ENCODE measurements around the gene MEPCE.

Gene MEPCE

GRCh38 chr7:100464791-100465190 is 35.2 kb downstream of the MEPCE start:
- DNase-seq (ENCODE audit: low read depth): no peak

- no peak for DNase-seq (ENCODE audit: low read depth)
Observed at GRCh38 chr7:100465299-100465698, 35.7 kb downstream of the MEPCE start.

GRCh38 chr7:100465702-100466311 is 36.2 kb downstream of the MEPCE start:
- DNase-seq (ENCODE audit: low read depth): no peak

GRCh38 chr7:100466653-100467605 is 37.3 kb downstream of the MEPCE start:
- no peak for DNase-seq (ENCODE audit: low read depth)

- DNase-seq (ENCODE audit: low read depth): no peak
Observed at GRCh38 chr7:100467638-100468373, 38.2 kb downstream of the MEPCE start.

- peak; percentile 77 for DNase-seq (ENCODE audit: low read depth)
Observed at GRCh38 chr7:100469227-100470044, 39.8 kb downstream of the MEPCE start.

GRCh38 chr7:100471021-100471420 is 41.4 kb downstream of the MEPCE start:
- DNase-seq (ENCODE audit: low read depth): no peak

- DNase-seq (ENCODE audit: low read depth): no peak
Observed at GRCh38 chr7:100472121-100472851, 42.7 kb downstream of the MEPCE start.

GRCh38 chr7:100472854-100473499 is 43.3 kb downstream of the MEPCE start:
- DNase-seq (ENCODE audit: low read depth): no peak

GRCh38 chr7:100475549-100475948 is 45.9 kb downstream of the MEPCE start:
- DNase-seq (ENCODE audit: low read depth): no peak

GRCh38 chr7:100476101-100476780 is 46.6 kb downstream of the MEPCE start:
- no peak for DNase-seq (ENCODE audit: low read depth)

GRCh38 chr7:100476903-100477870 is 47.6 kb downstream of the MEPCE start:
- DNase-seq (ENCODE audit: low read depth): no peak

- no peak for DNase-seq (ENCODE audit: low read depth)
Observed at GRCh38 chr7:100477871-100478267, 48.2 kb downstream of the MEPCE start.

- peak; percentile 78 for DNase-seq (ENCODE audit: low read depth)
Observed at GRCh38 chr7:100478958-100479660, 49.5 kb downstream of the MEPCE start, which contains the start of gene TSC22D4. TSS of gene TSC22D4 (minus strand) at chr7:100479214. CDS start at chr7:100478038, 1,176 bp downstream.

- DNase-seq (ENCODE audit: low read depth): no peak
Observed at GRCh38 chr7:100481466-100481865, 51.8 kb downstream of the MEPCE start.

- DNase-seq (ENCODE audit: low read depth): no peak
Observed at GRCh38 chr7:100482728-100483089, 53.1 kb downstream of the MEPCE start.

GRCh38 chr7:100483090-100483721 is 53.6 kb downstream of the MEPCE start:
- DNase-seq (ENCODE audit: low read depth): peak; percentile 60
